Epithelial cell of proximal tubule (primary cell): ENCODE results near the gene RIMOC1. TPM values are rescaled to one million over a fixed set of nuclear protein-coding genes. Genes with fewer than 3 reads are reported as not detected.

Source experiments
- DNase-seq: peaks from one replicate; pipeline ENCODE4 v3.0.0-alpha.2; 2011; ENCODE audit warnings: low read depth
- H3K4me3 ChIP-seq: 2 replicates; pipeline ENCODE4 v1.5.1; 2011; ENCODE audit warnings: low read depth, mild to moderate bottlenecking, low read length
- CTCF ChIP-seq: conservative IDR thresholded peaks from 2 replicates; pipeline ENCODE4 v1.5.1; 2012; ENCODE audit warnings: low read depth, mild to moderate bottlenecking, low read length
- total RNA-seq: library from RNA; depleted of rRNA; stranded (reverse); fragments of >200 nt; gene quantifications from 2 replicates; pipeline ENCODE4 v1.2.3, GENCODE V29; 2015

Gene RIMOC1
- total RNA-seq, 1 donor from 2014 or later: 14.8 TPM

- no peak for TF ChIP-seq CTCF
- DNase-seq: no peak
- no peak overlapping the region for H3K4me3 ChIP-seq
Measured at GRCh38 chr5:41877408-41877807, 26.7 kb upstream of the RIMOC1 start.

- H3K4me3 ChIP-seq: no peak overlapping the region
- DNase-seq: no peak
- no peak for TF ChIP-seq CTCF
Measured at GRCh38 chr5:41878173-41878572, 26.0 kb upstream of the RIMOC1 start.

GRCh38 chr5:41878643-41879478 lies 25.3 kb upstream of the RIMOC1 start:
- no peak for TF ChIP-seq CTCF
- no peak for DNase-seq
- H3K4me3 ChIP-seq: no peak overlapping the region

GRCh38 chr5:41882765-41883164 lies 21.4 kb upstream of the RIMOC1 start:
- no peak for TF ChIP-seq CTCF
- no peak overlapping the region for H3K4me3 ChIP-seq
- no peak for DNase-seq

GRCh38 chr5:41883243-41883642 lies 20.9 kb upstream of the RIMOC1 start:
- H3K4me3 ChIP-seq: no peak overlapping the region
- DNase-seq: no peak
- no peak for TF ChIP-seq CTCF

- TF ChIP-seq CTCF: no peak
- no peak for DNase-seq
Measured at GRCh38 chr5:41883936-41884335, 20.2 kb upstream of the RIMOC1 start.

GRCh38 chr5:41885286-41885685 lies 18.9 kb upstream of the RIMOC1 start:
- no peak for DNase-seq
- H3K4me3 ChIP-seq: no peak overlapping the region
- TF ChIP-seq CTCF: no peak

More at GRCh38 chr5:41883936-41884335, 20.2 kb upstream of the RIMOC1 start:
- no peak overlapping the region for H3K4me3 ChIP-seq
